Activated CD4-positive, alpha-beta T cell treated with anti-CD3 and anti-CD28 coated beads, Interleukin-2, amount 10 ng/mL, durations not matched to agents 7 days and 5 days (primary cell): Measurements from ENCODE around the gene CLEC4E. TPM values are rescaled to one million over a fixed set of nuclear protein-coding genes. Genes with fewer than 3 reads are reported as not detected.
"Not testable (repeated sequence)": the region's sequence is repeated elsewhere in the genome, so short reads cannot be mapped to it uniquely, and the experiment has no call there.

Experiments used
- CTCF ChIA-PET: fragments of 350-600 bp; sonication (Branson Sonifier 250); formaldehyde crosslinking; loops from one replicate; lab custom pipeline; 2021; ENCODE audit warnings: antibody characterized with exemption; lab: Charles Lee
- POLR2A ChIA-PET: fragments of 350-600 bp; sonication (Branson Sonifier 250); formaldehyde crosslinking; loops from one replicate; lab custom pipeline; 2021; ENCODE audit warnings: antibody characterized with exemption; lab: Charles Lee
- DNase-seq: peaks from one replicate; pipeline ENCODE4 v3.0.0-alpha.2; 2020
- H3K27ac Mint-ChIP-seq: one replicate; pipeline ENCODE4 v1.8.0; 2021; ENCODE audit warnings: mild to moderate bottlenecking, moderate library complexity, mixed read lengths
- H3K27me3 Mint-ChIP-seq: one replicate; pipeline ENCODE4 v1.8.0; 2021; ENCODE audit warnings: mixed read lengths
- H3K36me3 Mint-ChIP-seq: one replicate; pipeline ENCODE4 v1.8.0; 2021; ENCODE audit warnings: low read depth, mixed read lengths
- H3K4me1 Mint-ChIP-seq: one replicate; pipeline ENCODE4 v1.8.0; 2021; ENCODE audit warnings: mixed read lengths
- H3K4me3 Mint-ChIP-seq: one replicate; pipeline ENCODE4 v1.8.0; 2021; ENCODE audit warnings: mild to moderate bottlenecking, moderate library complexity, mixed read lengths
- H3K9me3 Mint-ChIP-seq: one replicate; pipeline ENCODE4 v1.8.0; 2021; ENCODE audit warnings: mixed read lengths
- total RNA-seq, 2 experiments: library from RNA; stranded (reverse); gene quantifications; one replicate each; pipeline ENCODE4 v1.2.3, GENCODE V29; 2021

CLEC4E gene
- total RNA-seq, 2 experiments from 2014 or later: not detected

DNA sequence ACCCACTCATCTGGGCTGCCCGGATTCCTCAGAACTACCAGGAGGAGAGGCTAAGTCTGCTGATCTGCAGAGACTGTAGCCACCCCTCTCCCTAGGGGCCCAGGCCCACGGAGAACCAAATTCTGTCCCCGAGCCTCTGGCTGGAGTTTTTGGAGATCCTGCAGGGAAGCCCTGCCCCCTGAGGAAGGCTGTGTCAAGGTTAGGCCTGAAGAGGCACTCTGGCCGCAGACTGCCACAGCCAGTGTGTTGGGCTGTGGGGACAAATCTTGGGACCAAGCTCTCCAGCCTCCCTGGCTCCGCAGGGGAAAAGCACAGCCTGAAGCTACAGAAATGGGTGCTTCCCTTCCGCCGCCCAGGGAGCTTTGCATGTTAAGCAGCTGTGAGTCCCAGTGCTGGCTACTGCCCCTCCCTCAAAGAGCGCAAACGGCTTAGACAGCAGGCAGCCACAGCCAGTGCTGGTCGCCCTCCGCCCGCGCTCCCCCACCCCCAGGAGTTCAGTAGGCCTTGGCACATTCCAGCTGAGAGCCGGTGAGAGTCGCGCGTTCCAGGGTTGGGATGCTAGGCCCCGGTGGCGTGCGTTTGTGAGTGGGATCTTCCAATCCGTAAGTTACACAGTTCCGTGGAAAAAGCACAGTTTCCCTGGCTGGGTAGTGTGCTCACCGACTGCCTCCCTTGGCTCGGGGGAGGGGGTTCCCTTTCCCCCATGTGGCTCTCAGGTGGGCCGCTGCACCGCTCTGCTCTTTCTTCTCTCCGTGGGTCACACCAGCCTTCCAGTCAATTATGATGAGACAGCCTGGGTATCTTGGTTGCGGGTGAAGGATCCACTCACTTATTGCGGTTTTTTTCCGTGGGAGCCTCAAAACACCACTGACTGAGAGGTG is 13.2 kb downstream of the CLEC4E start:
- no peak overlapping the region for H3K27ac Mint-ChIP-seq
- H3K9me3 Mint-ChIP-seq: peaks cover 13% of the 10 kb centered on the region
- H3K4me1 Mint-ChIP-seq: no peaks in the 10 kb centered on the region
- peaks cover 47% of the 10 kb centered on the region for H3K27me3 Mint-ChIP-seq
- H3K36me3 Mint-ChIP-seq: no peaks in the 10 kb centered on the region
- DNase-seq: no peak
- CTCF ChIA-PET: interaction anchor here (0.6 kb wide), 1 partner anchor 77 kb away, joined by 3 read pairs; no protein-coding TSS in a partner anchor
- H3K4me3 Mint-ChIP-seq: no peak overlapping the region
- POLR2A ChIA-PET: interaction anchor here (0.6 kb wide), 1 partner anchor 26 kb away, joined by 3 read pairs; no protein-coding TSS in a partner anchor

DNA sequence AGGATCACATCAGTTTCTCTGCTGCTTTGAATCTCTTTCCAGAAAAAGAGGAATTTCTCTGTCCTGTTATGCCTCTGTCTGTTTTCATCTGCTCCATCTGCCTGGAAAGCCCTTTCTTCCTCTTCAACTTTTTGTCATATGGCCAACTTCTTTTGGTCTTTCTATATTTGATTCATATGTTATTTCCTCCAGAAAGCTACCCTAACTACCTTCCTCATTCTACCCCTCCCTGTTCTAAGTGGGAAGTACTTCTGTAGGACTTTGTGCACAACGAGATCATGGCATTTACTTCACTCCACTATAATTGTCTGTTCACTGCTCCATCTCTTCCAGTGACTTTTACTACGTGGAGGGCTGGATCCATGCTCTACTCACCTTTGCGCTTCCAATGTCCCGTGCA is 21.5 kb downstream of the CLEC4E start:
- Mint-ChIP-seq H3K27me3 (peaks cover 59% of the 10 kb centered on the region), H3K4me1 (no peaks in the 10 kb centered on the region), H3K27ac (no peak overlapping the region), H3K36me3 (no peaks in the 10 kb centered on the region), H3K4me3 (no peak overlapping the region), H3K9me3 (peaks cover 4% of the 10 kb centered on the region)
- ChIA-PET POLR2A (no interaction called here), CTCF (no interaction called here)
- no peak for DNase-seq

DNA sequence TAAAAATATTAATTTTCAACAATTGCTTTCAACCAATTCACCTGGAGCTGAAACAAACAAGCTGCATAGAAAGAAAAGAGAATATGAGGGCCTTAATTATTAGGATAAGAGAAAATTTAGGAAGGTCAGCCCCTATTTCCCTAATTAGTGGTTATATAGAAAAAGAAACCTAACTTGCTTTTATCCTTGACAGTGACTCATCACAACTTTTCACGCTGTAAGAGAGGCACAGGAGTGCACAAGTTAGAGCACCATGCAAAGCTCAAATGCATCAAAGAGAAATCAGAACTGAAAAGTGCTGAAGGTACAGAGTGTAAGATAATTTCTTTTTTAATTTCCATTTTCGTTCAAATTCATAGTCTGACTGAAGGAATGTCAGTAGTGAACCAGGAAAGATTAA is 22.7 kb downstream of the CLEC4E start:
- ChIA-PET POLR2A (no interaction called here), CTCF (no interaction called here)
- H3K36me3 Mint-ChIP-seq: no peaks in the 10 kb centered on the region
- peaks cover 54% of the 10 kb centered on the region for H3K27me3 Mint-ChIP-seq
- peaks cover 3% of the 10 kb centered on the region for H3K9me3 Mint-ChIP-seq
- DNase-seq: no peak
- H3K4me1 Mint-ChIP-seq: no peaks in the 10 kb centered on the region
- no peak overlapping the region for H3K27ac Mint-ChIP-seq
- no peak overlapping the region for H3K4me3 Mint-ChIP-seq

DNA sequence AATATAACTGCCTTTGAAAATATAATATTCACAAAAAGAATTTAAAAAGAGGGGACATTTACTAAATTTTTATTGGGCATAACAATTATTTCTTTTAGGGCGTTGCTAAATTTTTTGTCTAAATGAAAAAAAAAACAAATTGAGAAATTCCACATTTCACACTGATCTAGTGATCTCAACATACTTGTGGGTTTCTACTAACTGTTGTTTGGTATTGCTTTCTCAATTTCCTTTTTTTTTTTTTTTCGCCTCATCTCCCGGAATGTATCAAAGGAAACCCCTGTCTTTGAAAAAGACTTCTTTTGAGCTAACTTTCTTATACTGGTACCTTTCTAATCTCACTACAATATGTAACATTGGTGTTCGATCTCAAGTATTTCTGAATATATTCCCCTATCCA is 27.4 kb downstream of the CLEC4E start, which contains the start of gene CLEC4D:
Gene CLEC4D, plus strand, starts transcription at position 248 of the 400 bp plus-strand sequence. CDS start 230 bp downstream, outside the sequence.
- Mint-ChIP-seq H3K9me3 (no peaks in the 10 kb centered on the region), H3K4me3 (no peak within 1 kb of the TSS), H3K27me3 (peaks cover 37% of the 10 kb centered on the region), H3K4me1 (no peaks in the 10 kb centered on the region), H3K27ac (no peak within 1 kb of the TSS), H3K36me3 (no peaks in the 10 kb centered on the region)
- ChIA-PET POLR2A (no interaction called here), CTCF (no interaction called here)
- DNase-seq: no peak

DNA sequence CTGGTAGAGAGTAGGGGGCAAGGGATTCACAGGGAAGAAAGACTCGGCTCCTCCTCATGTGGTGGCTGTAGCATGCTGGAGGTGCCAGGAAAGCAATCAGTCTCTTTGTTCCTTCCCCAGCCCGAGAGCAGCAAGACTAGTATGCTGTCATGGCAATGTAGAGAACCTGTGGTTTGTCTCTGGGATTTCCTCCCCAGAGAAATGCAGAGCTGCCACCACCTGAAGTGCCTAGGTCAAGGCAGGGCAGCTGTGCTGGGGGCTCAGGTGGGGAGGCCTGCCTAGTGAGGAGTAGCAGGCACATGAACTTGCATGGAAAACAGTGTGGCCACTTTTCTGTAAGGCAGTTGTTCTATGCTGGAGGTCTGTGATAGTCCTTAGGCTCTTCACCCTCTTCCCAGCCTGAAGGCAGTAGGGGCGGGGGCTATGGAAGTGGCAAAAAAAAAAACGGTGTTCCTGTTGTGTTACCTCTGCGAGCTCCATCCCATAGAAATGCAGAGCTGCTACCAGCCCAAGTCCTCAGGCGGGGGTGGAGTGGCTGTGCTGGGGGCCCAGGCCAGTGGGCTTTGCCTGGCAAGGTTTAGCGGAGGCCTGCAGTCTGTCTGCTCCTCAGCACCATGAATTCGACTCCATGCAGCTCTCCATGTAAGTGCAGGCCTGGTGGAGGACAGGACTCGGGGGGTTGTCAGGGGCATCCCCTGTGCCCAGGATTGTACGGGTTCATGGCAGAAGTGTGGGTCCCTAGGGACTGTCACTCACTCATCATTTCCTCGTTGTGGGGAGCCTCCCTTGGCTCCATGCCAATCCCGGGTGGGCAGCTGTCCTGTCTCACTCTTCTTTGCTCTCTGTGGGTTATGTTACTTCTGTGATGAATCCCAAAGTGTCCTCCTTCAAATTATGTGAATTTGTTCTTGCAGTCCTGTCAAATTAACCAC is 31.5 kb downstream of the CLEC4E start:
- POLR2A ChIA-PET: no interaction called here
- Mint-ChIP-seq H3K27me3 (peaks cover 45% of the 10 kb centered on the region), H3K9me3 (no peaks in the 10 kb centered on the region), H3K4me1 (no peaks in the 10 kb centered on the region), H3K36me3 (no peaks in the 10 kb centered on the region), H3K4me3 (no peak overlapping the region), H3K27ac (no peak overlapping the region)
- DNase-seq: no peak
- CTCF ChIA-PET: interaction anchor here (0.6 kb wide), 1 partner anchor 915 kb away, joined by 3 read pairs; no protein-coding TSS in a partner anchor

DNA sequence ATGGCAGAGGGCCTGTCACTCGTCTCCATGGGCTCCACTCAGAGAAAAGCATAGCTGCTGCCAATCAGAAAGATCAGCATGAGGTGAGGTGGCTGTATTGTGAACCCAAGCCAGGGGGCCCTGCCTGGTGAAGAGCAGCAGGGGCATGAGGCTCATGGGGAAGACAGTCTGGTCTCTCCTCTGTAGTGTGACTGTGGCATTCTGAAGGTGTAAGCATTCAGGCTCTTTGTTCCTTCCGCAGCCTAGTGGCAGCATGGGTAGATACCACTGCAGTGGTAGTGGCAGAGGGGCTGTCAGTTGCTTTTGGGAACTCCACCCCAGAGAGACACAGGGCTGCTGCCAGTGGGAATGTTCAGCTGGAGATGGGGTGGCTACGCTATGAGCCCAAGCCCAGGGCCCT is 32.5 kb downstream of the CLEC4E start:
- H3K27me3 Mint-ChIP-seq: peaks cover 41% of the 10 kb centered on the region
- CTCF ChIA-PET: no interaction called here
- POLR2A ChIA-PET: no interaction called here
- no peak for DNase-seq
- H3K4me1 Mint-ChIP-seq: no peaks in the 10 kb centered on the region
- H3K27ac Mint-ChIP-seq: no peak overlapping the region
- H3K9me3 Mint-ChIP-seq: no peaks in the 10 kb centered on the region
- no peak overlapping the region for H3K4me3 Mint-ChIP-seq
- no peaks in the 10 kb centered on the region for H3K36me3 Mint-ChIP-seq

DNA sequence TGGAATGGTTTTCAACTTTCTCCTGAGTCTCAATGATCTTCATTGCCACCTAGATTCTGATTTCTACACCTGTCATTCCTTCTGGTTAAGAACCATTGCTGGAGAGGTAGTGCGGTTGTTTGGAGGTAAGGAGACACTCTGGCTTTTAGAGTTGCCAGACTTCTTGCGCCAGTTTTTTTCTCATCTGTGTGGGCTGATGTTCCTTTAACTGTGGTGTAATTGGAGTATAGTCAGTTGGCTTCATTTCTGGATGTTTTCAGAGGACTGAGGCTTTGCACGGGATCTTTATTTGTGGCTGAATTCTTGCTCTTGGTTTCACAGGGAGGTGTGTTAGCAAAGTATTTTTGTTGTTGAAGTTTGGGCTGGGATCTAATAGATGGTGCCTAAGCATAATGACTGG is 33.1 kb downstream of the CLEC4E start:
- DNase-seq: no peak
- no peak overlapping the region for H3K4me3 Mint-ChIP-seq
- H3K36me3 Mint-ChIP-seq: no peaks in the 10 kb centered on the region
- H3K27me3 Mint-ChIP-seq: peaks cover 39% of the 10 kb centered on the region
- no peak overlapping the region for H3K27ac Mint-ChIP-seq
- no peaks in the 10 kb centered on the region for H3K4me1 Mint-ChIP-seq
- H3K9me3 Mint-ChIP-seq: no peaks in the 10 kb centered on the region
- ChIA-PET CTCF (no interaction called here), POLR2A (no interaction called here)

DNA sequence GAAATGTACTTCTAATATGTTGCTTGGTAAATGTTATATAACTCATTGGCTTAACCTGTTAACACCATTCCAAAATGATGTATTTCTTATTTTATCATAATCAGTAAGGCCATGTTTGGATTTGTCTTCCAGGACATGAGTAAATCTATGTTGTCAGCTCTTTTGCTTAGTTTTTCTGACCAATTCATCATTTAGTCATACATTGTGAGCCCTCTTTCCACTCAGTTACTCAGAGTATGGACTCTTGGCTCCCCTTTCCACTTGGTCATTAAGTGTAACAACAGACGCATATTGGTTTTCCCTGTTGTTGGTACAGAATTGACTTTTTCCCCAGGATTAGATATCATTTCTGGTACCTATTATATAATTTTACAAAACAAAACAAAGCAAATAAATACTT is 36.4 kb downstream of the CLEC4E start:
- Mint-ChIP-seq H3K9me3 (no peaks in the 10 kb centered on the region), H3K27me3 (peaks cover 39% of the 10 kb centered on the region), H3K4me1 (peaks cover 4% of the 10 kb centered on the region), H3K27ac (no peak overlapping the region), H3K36me3 (no peaks in the 10 kb centered on the region), H3K4me3 (no peak overlapping the region)
- POLR2A ChIA-PET: no interaction called here
- no peak for DNase-seq
- CTCF ChIA-PET: no interaction called here

DNA sequence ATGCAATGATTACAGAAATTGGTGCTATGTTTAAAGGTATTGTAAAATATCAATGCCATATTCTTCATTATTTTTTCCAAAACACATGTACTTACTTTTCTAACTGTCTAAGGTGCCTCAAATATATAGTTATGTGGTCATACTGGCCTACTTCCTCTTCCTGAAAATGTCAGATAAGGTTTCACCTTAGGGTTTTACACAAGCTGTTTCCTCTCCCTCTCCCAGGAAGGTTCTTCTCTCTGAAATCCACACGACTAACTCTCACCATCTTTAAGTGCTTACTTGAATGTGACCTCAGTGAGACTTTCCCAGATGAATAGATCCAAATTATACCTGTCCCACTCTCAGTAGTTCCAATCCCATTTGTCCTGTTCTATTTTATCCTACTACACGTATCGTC is 39.0 kb downstream of the CLEC4E start:
- Mint-ChIP-seq H3K4me1 (peaks cover 4% of the 10 kb centered on the region), H3K4me3 (no peak overlapping the region), H3K36me3 (no peaks in the 10 kb centered on the region), H3K27ac (no peak overlapping the region), H3K9me3 (no peaks in the 10 kb centered on the region), H3K27me3 (peaks cover 41% of the 10 kb centered on the region)
- ChIA-PET CTCF (no interaction called here), POLR2A (interaction anchor here (0.5 kb wide), 1 partner anchor 26 kb away, joined by 3 read pairs; no protein-coding TSS in a partner anchor)
- DNase-seq: no peak

DNA sequence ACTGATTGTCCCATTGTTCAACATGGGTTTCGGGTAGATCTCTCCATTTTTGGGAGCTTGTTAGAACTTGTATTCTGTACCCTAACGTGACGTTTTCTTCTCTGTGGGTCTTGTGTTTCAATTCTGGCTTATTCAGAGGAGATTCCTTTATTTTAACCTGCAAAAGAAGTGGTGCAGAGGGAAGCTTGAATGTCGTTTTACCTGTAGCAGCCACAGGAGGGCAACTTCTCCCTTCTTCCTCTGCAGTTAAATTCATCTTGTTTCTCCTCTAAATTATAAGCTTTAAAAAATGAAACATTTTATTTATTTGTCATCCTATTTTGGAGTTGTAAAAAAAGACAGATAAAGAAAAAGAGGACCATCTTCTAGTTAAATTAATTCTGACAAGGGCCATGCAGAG is 41.1 kb downstream of the CLEC4E start:
- CTCF ChIA-PET: interaction anchor here (0.5 to 0.6 kb wide), 2 partner anchors 612 to 1047 kb away, joined by 3 to 4 read pairs; no protein-coding TSS in a partner anchor
- H3K27ac Mint-ChIP-seq: no peak overlapping the region

DNA sequence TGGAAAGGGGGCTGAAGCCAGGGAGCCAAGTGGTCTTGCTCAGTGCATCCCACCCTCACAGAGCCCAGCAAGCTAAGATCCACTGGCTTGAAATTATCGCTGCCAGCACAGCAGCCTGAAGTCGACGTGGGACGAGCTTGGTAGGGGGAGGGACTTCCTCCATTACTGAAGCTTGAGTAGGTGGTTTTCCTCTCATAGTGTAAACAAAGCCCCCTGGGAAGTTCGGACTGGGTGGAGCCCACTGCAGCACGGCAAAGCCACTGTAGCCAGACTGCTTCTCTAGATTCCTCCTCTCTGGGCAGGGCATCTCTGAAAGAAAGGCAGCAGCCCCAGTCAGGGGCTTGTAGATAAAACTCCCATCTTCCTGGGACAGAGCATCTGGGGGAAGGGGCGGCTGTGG is 44.6 kb downstream of the CLEC4E start:
- POLR2A ChIA-PET: not testable (repeated sequence)
- peaks cover 51% of the 10 kb centered on the region for H3K27me3 Mint-ChIP-seq

More for the DNA sequence above, 41.1 kb downstream of the CLEC4E start:
- Mint-ChIP-seq H3K4me3 (no peak overlapping the region), H3K4me1 (peaks cover 4% of the 10 kb centered on the region), H3K36me3 (no peaks in the 10 kb centered on the region), H3K27me3 (peaks cover 41% of the 10 kb centered on the region), H3K9me3 (no peaks in the 10 kb centered on the region)
- POLR2A ChIA-PET: no interaction called here
- DNase-seq: no peak

DNA sequence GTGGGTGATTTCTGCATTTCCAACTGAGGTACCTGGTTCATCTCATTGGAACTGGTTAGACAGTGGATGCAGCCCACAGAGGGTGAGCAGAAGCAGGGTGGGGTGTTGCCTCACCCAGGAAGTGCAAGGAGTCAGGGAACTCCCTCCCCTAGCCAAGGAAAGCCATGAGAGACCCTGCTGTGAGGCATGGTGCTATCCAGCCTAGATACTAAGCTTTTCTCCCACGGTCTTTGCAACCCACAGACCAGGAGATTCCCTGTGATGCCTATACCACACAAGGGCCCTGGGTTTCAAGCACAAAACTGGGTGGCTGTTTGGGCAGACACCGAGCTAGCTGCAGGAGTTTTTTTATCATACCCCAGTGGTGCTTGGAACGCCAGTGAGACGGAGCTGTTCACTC is 45.0 kb downstream of the CLEC4E start:
- POLR2A ChIA-PET, H3K4me3 Mint-ChIP-seq, H3K27ac Mint-ChIP-seq, H3K36me3 Mint-ChIP-seq, H3K9me3 Mint-ChIP-seq, DNase-seq, CTCF ChIA-PET: not testable (repeated sequence)
- peaks cover 52% of the 10 kb centered on the region for H3K27me3 Mint-ChIP-seq
- peaks cover 23% of the 10 kb centered on the region for H3K4me1 Mint-ChIP-seq

More for the DNA sequence above, 44.6 kb downstream of the CLEC4E start:
- H3K36me3 Mint-ChIP-seq, H3K4me3 Mint-ChIP-seq, CTCF ChIA-PET, DNase-seq, H3K9me3 Mint-ChIP-seq, H3K27ac Mint-ChIP-seq: not testable (repeated sequence)
- H3K4me1 Mint-ChIP-seq: peaks cover 23% of the 10 kb centered on the region
